Measurements from ENCODE around the gene RNF181. TPM values are rescaled to one million over a fixed set of nuclear protein-coding genes. Genes with fewer than 3 reads are reported as not detected.
A peak's percentile ranks its signal among the peaks of the same experiment; 100 is the strongest.

RNF181 gene
- total and polyA plus RNA-seq, 2 of the 13 experiments (the other 11 are each of a cell fraction or from before 2014, with no cell fraction given), result 224 to 578 TPM

DNA sequence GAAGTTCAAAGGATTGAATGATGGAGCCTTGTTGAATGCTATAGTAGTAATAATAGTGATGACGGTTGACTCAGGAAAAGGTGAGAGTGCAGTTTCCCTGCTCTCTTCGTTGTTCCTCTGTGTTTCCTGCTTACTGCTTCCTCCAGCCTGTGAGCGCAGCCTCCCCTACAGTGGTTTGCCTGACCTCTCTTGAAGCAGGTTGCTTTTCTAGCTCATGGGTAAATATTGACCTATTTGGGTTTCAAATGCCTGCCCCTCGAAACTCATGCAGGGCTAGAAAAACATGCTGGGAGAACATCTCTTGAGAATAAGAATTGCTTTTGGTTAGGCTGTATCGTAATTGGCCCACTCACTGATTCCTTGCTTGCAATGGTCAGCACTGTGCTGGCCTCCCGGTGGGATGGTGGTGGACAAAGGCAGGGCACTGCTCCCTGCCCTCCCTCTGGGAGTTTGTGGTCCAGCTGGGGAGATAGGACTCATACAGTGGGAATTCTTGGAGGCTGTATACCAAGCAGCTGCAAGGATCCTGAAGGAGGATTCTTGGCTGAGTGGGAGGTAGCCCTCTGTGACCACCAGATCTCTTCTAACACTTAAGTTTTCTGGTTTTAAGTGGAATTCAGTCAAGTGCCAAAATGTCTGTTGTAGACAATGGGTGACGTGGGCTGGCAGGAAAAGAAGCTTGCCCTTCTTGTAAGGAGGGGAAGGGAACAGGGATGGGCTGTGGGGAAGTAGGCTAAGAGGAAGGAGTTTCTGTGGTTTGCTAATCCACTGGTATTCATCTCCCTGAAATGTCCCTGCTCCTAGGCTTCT lies 5.4 kb upstream of the RNF181 start (continued):
- TF ChIP-seq BCL6 (CRISPR knock-in tag; IDR thresholded peaks at IDR 0.05) (peak; percentile 71), SPEN (CRISPR knock-in tag; IDR thresholded peaks at IDR 0.05; ENCODE audit: low read depth) (peak; percentile 62; the same call in 1 of the 2 replicates), ZMYM2 (CRISPR knock-in tag; IDR thresholded peaks at IDR 0.05) (0 out of 2 replicates have a peak, but pooled peaks have one; percentile 68), GLI4 (CRISPR knock-in tag; IDR thresholded peaks at IDR 0.05; ENCODE audit: borderline replicate concordance) (0 out of 2 replicates have a peak, but pooled peaks have one; percentile 15), ZNF501 (CRISPR knock-in tag; IDR thresholded peaks at IDR 0.05) (peak; percentile 41), CREB1 (IDR thresholded peaks at IDR 0.05) (no peak), CREB1 (CRISPR knock-in tag; IDR thresholded peaks at IDR 0.05) (peak; percentile 35; the same call in 1 of the 2 replicates), SRSF4 (IDR thresholded peaks at IDR 0.05; ENCODE audit: low read depth, low read length, poor library complexity, severe bottlenecking) (no peak), RXRA (CRISPR knock-in tag; IDR thresholded peaks at IDR 0.05) (no peak), POGZ (CRISPR knock-in tag; IDR thresholded peaks at IDR 0.05) (peak; percentile 45; the same call in 1 of the 2 replicates), MAZ (IDR thresholded peaks at IDR 0.05; ENCODE audit: borderline replicate concordance, low read depth, low read length) (no peak), MAZ (CRISPR knock-in tag; IDR thresholded peaks at IDR 0.05; ENCODE audit: low read depth) (0 out of 2 replicates have a peak, but pooled peaks have one; percentile 15), KLF16 (CRISPR knock-in tag; IDR thresholded peaks at IDR 0.05) (peak in 1 of 2 experiments; percentile 54; a peak in 1 of 4 replicates), ZNF724P (CRISPR knock-in tag; IDR thresholded peaks at IDR 0.05; ENCODE audit: borderline replicate concordance) (peak; percentile 60; the same call in 1 of the 2 replicates), ZNF614 (CRISPR knock-in tag; IDR thresholded peaks at IDR 0.05; ENCODE audit: borderline replicate concordance) (0 out of 2 replicates have a peak, but pooled peaks have one; percentile 44)
- TF ChIP-seq, protein P1, sequence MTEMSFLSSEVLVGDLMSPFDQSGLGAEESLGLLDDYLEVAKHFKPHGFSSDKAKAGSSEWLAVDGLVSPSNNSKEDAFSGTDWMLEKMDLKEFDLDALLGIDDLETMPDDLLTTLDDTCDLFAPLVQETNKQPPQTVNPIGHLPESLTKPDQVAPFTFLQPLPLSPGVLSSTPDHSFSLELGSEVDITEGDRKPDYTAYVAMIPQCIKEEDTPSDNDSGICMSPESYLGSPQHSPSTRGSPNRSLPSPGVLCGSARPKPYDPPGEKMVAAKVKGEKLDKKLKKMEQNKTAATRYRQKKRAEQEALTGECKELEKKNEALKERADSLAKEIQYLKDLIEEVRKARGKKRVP (CRISPR knock-in tag; IDR thresholded peaks at IDR 0.05), result 0 out of 4 replicates have a peak, but pooled peaks of 1 of the 2 experiments have one; percentile 26
- TF ChIP-seq, protein P2, sequence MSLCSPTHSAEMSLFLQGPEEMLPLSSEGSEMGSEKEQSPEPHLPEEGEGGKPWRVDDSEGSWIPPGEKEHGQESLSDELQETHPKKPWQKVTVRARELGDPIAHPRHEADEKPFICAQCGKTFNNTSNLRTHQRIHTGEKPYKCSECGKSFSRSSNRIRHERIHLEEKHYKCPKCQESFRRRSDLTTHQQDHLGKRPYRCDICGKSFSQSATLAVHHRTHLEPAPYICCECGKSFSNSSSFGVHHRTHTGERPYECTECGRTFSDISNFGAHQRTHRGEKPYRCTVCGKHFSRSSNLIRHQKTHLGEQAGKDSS (CRISPR knock-in tag; IDR thresholded peaks at IDR 0.05; ENCODE audit: borderline replicate concordance, low read depth), result 0 out of 2 replicates have a peak, but pooled peaks have one; percentile 24
- TF ChIP-seq, protein P3, sequence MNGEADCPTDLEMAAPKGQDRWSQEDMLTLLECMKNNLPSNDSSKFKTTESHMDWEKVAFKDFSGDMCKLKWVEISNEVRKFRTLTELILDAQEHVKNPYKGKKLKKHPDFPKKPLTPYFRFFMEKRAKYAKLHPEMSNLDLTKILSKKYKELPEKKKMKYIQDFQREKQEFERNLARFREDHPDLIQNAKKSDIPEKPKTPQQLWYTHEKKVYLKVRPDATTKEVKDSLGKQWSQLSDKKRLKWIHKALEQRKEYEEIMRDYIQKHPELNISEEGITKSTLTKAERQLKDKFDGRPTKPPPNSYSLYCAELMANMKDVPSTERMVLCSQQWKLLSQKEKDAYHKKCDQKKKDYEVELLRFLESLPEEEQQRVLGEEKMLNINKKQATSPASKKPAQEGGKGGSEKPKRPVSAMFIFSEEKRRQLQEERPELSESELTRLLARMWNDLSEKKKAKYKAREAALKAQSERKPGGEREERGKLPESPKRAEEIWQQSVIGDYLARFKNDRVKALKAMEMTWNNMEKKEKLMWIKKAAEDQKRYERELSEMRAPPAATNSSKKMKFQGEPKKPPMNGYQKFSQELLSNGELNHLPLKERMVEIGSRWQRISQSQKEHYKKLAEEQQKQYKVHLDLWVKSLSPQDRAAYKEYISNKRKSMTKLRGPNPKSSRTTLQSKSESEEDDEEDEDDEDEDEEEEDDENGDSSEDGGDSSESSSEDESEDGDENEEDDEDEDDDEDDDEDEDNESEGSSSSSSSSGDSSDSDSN (CRISPR knock-in tag; IDR thresholded peaks at IDR 0.05), result peak; percentile 46; the same call in 1 of the 2 replicates
- TF ChIP-seq, protein P4, sequence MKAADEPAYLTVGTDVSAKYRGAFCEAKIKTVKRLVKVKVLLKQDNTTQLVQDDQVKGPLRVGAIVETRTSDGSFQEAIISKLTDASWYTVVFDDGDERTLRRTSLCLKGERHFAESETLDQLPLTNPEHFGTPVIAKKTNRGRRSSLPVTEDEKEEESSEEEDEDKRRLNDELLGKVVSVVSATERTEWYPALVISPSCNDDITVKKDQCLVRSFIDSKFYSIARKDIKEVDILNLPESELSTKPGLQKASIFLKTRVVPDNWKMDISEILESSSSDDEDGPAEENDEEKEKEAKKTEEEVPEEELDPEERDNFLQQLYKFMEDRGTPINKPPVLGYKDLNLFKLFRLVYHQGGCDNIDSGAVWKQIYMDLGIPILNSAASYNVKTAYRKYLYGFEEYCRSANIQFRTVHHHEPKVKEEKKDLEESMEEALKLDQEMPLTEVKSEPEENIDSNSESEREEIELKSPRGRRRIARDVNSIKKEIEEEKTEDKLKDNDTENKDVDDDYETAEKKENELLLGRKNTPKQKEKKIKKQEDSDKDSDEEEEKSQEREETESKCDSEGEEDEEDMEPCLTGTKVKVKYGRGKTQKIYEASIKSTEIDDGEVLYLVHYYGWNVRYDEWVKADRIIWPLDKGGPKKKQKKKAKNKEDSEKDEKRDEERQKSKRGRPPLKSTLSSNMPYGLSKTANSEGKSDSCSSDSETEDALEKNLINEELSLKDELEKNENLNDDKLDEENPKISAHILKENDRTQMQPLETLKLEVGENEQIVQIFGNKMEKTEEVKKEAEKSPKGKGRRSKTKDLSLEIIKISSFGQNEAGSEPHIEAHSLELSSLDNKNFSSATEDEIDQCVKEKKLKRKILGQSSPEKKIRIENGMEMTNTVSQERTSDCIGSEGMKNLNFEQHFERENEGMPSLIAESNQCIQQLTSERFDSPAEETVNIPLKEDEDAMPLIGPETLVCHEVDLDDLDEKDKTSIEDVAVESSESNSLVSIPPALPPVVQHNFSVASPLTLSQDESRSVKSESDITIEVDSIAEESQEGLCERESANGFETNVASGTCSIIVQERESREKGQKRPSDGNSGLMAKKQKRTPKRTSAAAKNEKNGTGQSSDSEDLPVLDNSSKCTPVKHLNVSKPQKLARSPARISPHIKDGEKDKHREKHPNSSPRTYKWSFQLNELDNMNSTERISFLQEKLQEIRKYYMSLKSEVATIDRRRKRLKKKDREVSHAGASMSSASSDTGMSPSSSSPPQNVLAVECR (CRISPR knock-in tag; IDR thresholded peaks at IDR 0.05; ENCODE audit: borderline replicate concordance), result peak; percentile 42; the same call in 1 of the 2 replicates
